ENCODE data around the gene SELENOF.
"Not testable (repeated sequence)": the region's sequence is repeated elsewhere in the genome, so short reads cannot be mapped to it uniquely, and the experiment has no call there.

The SELENOF gene

DNA sequence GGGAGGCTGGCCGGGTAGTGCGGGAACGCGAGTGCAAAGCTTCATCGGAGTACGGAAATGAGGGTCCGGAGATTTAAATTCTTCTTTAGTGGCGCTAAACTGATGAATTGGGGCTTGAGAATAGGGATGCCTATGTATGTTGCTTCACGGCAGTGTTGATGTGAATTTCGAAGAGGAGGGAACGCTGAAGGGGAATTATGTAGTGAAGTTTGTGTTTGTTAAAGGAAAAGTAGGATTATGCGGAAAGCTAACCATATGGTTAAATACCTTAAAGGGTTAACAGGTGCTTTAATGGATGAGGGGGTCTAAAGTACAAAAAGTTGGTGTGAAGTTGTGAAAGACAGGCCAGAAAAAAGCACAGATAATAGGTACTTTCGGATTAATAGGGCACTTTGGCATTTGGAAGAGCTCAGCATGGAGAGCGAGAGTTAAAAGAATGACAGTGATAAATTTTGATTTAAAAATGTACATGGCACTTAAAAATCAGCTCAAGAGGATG lies 1.9 kb upstream of the SELENOF start:
- DNase-seq (ENCODE audit: low spot score) = no peak

GRCh38 chr1:86914998-86915736 lies 1.2 kb upstream of the SELENOF start:
- DNase-seq (ENCODE audit: low spot score) = peak; percentile 40

GRCh38 chr1:86914601-86914997 lies 673 bp upstream of the SELENOF start, which contains the start of gene HS2ST1:
Gene HS2ST1, plus strand, starts transcription at chr1:86914635.
- no peak for DNase-seq (ENCODE audit: low spot score)

DNA sequence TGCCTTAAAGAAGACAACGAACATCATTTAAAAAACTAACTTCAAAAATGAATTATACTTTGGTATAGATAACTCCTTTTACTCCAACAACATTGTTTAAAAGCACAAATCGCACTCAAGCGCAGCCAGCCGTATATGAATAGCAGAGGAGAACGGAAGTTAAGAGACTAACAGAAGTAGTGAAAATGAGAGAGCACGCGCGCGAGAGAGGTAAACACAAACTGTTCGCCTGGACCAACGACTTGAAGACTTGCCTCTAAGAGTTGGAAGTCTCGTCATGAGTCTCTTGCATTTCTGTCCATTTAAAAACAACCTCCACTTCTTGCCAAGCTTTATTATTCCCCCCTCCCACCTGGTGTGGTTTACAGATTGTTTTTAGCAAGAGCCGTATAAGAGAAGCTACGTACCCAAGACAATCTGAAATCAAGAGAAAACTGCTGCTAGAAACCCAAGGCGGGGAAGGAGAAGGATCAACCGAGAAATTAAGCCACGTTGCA lies 479 bp downstream of the SELENOF start:
- no peak for DNase-seq (ENCODE audit: low spot score)

DNA sequence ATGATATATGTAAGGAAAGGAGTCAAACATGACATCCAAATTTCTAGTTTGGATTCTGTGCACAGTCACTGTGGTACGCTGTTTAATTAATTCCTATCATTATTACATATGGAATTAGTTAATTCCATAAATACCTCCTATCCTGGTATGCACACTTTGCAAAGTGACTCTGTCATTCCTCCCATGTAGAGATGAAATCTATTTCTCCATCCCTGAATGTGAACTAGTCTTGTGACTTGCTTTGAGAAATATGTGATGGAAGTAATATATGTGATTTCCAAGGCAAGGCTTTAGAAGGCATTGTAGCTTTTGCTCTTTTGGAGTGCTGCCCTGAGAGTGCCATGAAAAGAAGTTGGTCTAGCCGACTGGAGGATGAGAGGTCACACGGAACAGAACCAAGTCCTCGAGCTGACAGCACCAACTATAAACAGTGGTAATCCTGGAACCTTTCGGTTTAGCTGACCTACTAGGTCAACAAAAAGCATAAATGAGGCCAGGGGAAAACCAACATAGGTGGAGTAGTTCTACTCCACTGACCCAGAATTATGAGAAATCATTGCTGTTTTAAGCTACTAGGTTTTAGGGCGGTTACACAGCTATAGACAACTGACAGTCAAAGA lies 1.5 kb downstream of the SELENOF start:
- DNase-seq (ENCODE audit: low spot score) = no peak

DNA sequence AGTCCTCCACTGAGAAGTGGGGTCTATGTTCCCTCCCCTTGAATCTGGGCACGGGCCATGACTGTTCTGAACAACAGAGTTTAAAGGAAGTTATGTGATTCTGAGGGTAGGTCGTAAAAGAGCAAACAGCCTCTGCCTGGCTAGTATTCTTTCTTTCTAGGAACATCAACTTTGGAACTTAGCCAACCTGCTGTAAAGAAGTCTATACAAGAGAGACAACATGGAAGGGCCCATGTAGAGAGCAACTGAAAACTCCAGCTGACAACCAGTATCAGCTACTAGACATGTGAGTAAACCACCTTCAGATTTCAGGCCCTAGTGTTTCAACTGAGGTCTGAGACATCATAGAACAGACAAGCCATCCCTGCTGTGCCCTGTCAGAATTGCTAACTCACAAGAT lies 7.5 kb downstream of the SELENOF start:
- no peak for DNase-seq (ENCODE audit: low spot score)

GRCh38 chr1:86905875-86906274 lies 8.1 kb downstream of the SELENOF start:
- DNase-seq (ENCODE audit: low spot score) = no peak

DNA sequence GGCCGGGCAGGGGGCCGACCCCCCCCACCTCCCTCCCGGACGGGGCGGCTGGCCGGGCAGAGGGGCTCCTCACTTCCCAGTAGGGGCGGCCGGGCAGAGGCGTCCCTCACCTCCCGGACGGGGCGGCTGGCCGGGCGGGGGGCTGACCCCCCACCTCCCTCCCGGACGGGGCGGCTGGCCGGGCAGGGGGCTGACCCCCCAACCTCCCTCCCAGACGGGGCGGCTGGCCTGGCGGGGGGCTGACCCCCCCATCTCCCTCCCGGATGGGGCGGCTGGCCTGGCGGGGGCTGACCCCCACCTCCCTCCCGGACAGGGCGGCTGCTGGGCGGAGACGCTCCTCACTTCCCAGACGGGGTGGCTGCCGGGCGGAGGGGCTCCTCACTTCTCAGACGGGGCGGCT lies 14.5 kb downstream of the SELENOF start:
- DNase-seq (ENCODE audit: low spot score) = not testable (repeated sequence)

- no peak for DNase-seq (ENCODE audit: low spot score)
Observed at GRCh38 chr1:86888327-86888726, 25.6 kb downstream of the SELENOF start.

DNA sequence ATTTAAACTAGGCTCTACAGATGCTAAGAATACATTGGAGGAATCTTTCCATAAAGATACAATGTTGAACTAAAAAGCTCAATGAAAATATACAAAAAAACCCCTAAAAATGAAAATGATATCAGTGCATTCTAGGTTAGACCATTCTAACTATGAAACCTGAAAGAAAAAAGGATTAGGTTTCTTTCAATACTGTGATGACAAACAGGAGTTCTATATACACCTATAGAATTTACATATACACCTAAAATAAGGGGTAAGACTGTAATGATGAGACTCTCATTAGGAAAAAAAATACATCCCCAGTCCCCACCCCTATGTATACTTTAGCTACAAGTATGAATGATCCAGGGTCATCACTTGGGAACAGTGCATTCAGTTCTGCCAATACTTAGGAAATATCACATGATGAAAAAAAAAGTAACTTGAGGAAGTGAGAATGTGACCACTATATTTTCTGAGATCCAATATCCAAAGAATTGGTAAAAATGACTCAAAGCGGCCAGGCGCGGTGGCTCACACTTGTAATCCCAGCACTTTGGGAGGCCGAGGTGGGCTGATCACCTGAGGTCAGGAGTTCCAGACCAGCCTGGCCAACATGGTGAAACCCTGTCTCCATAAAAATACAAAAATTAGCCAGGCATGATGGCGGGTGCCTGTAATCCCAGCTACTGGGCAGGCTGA lies 26.3 kb downstream of the SELENOF start:
- DNase-seq (ENCODE audit: low spot score) = no peak

DNA sequence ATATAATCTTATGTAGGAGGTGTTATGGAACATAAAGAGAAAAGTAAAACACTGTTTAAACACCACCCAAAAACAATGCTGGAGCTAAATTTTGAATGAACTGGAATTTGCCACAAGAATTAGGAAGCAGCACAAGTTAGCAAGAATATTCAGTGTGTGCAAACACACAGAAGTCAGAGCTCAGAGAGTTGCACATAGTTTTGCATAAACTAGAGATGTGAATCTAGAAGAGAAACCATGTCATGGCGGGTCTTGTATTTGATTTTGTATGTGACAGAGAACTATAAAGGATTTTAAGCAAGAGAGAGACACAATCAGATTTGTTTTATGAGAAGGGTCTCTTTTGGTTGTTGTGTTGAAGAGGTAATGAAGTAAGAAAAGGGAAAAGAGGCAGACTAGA lies 38.2 kb downstream of the SELENOF start:
- no peak for DNase-seq (ENCODE audit: low spot score)

DNA sequence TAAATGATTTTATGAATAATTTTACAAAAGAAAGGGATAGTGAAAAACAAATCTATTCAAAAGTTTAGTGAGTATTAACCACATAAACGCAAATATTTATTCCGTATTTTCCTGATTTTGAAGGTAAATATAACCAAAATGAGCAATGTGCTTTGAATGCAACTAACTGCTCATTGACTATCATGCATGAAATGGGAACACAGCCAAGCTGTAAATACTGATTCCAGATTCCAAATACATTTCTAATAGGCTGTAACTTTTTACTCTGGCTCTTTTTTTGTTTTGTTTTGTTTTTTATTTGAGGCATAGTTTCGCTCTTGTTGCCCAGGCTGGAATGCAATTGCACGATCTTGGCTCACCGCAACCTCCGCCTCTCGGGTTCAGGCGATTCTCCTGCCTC lies 41.8 kb downstream of the SELENOF start:
- DNase-seq (ENCODE audit: low spot score) = no peak

GRCh38 chr1:86871001-86871400 lies 42.9 kb downstream of the SELENOF start:
- no peak for DNase-seq (ENCODE audit: low spot score)

- DNase-seq (ENCODE audit: low spot score) = no peak
Observed at GRCh38 chr1:86868477-86868876, 45.4 kb downstream of the SELENOF start.

GRCh38 chr1:86867278-86867677 lies 46.6 kb downstream of the SELENOF start:
- DNase-seq (ENCODE audit: low spot score) = not testable (repeated sequence)

DNA sequence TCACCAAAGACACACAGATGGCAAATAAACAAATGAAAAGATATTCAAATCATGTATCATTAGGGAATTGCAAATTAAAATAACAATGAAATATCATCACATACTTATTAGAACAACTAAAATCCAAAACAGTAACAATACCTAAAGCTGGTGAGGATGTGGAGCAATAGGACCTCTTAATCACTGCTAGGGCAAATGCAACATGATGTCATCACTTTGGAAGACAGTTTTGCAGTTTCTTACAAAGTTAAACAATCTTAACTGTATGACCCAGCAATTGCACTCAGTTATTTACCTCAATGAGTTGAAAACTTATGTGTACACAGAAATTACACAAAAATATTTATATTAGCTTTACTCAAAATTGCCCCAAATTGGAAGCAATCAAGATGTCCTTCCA lies 47.3 kb downstream of the SELENOF start:
- DNase-seq (ENCODE audit: low spot score) = no peak

DNA sequence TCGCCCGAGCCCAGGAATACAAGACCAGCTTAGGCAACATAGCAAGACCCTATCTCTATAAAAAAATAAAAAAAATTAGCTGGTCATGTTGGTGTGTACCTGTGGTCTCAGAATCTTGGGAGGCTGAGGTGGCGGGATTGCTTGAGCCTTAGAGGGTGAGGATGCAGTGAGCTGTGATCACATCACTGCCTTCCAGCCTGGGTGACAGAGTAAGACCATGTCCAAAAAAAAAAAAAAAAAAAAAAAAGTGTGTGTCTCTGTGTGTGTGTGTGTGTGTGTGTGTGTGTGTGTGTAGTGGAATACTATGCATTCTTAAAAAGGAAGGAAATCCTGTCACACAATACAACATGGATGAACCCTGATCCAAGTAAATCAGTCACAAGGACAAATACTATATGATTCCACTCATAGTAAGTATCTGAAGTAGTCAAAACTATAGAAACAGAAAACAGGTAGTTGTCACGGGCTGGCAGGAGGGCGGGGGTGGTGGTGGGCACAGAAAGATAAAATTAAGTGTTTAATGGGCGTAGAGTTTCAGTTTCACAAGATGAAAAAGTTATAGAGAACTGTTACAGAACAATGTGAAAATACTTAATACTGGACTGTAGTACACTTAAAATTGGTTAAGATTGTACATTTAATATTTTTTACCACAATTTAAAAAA lies 47.8 kb downstream of the SELENOF start:
- no peak for DNase-seq (ENCODE audit: low spot score)

DNA sequence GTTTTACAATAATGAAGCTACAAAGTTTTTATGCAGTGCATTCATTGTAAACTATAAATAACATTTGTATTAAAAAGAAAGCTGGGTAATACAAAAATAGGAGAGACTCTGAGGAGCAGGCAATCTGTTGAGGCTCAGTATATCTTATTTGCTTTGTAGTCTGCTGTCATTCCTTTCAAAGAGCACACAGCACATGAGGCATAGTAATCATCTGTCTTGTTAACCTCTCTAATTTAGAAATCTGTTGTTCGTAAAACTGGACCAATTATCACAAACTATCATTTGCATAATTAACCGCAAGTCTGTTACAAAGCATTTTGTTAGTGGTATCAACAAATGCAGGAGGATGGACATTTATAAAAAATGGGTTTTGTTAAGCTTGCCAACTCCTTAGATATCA lies 51.0 kb downstream of the SELENOF start:
- no peak for DNase-seq (ENCODE audit: low spot score)

GRCh38 chr1:86861424-86861823 lies 52.5 kb downstream of the SELENOF start:
- no peak for DNase-seq (ENCODE audit: low spot score)

DNA sequence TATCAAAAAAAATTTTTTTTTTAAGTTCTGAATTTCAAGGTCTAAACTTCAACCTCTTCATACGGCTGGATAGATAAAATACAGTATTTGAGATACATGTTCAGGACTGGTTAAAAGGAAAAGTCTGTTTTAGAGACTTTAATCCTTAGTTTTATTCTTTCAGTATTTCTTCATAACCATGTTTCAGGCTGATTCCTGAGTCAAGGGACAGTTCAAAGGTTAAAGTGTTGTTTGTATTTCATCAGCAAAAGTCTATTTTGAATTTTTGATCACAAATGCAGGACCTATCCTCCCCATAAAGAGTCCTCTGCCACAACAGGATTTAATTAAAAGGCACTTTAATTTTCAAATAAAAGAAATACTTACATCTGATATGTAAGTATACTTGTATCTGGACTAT lies 53.5 kb downstream of the SELENOF start:
- no peak for DNase-seq (ENCODE audit: low spot score)

DNA sequence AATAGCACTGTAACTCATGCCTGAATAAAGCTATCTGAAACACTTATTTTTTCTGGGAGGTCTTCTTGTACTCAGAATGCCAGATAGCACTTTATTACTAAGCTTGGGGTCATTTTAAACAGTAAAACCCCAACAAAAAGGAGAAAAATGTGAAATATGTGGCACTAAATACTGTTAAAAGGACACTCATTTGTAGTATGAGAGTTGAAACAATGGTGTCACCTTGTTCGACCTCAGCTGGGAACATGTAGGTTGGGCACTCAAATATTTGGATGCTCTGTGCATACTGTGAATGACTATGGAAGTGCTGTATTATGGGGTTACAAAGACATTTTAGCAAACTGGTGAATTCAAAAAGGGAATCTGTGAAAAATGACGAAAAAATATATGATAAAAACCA lies 53.9 kb downstream of the SELENOF start:
- DNase-seq (ENCODE audit: low spot score) = no peak

- DNase-seq (ENCODE audit: low spot score) = no peak
Observed at GRCh38 chr1:86858524-86859261, 55.2 kb downstream of the SELENOF start.
